WERI-Rb-1 (cell line): Measurements from ENCODE around the gene ATR.

Source experiments
- DNase-seq: peaks from one replicate; pipeline ENCODE4 v3.0.0-alpha.2; 2020
- H3K27ac ChIP-seq: fragments of 250-450 bp; sonication (Bioruptor Pico); 2 replicates; pipeline ENCODE4 v1.5.1; 2020; ENCODE audit warnings: mild to moderate bottlenecking, moderate library complexity
- H3K27me3 ChIP-seq: fragments of 250-450 bp; sonication (Bioruptor Pico); 2 replicates; pipeline ENCODE4 v1.5.1; 2021; ENCODE audit warnings: mild to moderate bottlenecking, low read depth, moderate library complexity; ENCODE audit not compliant: insufficient read depth, severe bottlenecking
- H3K36me3 ChIP-seq: fragments of 250-450 bp; sonication (Bioruptor Pico); 2 replicates; pipeline ENCODE4 v1.5.1; 2020; ENCODE audit warnings: mild to moderate bottlenecking, moderate library complexity
- H3K4me3 ChIP-seq: 2 replicates; pipeline ENCODE4 v1.5.1; 2011; ENCODE audit warnings: low read depth, mild to moderate bottlenecking, control low read depth, low read length
- H3K9me3 ChIP-seq: fragments of 250-450 bp; sonication (Bioruptor Pico); 2 replicates; pipeline ENCODE4 v1.5.1; 2021; ENCODE audit warnings: mild to moderate bottlenecking, moderate library complexity; ENCODE audit not compliant: severe bottlenecking
- CTCF ChIP-seq: IDR thresholded peaks from 2 replicates; pipeline ENCODE4 v1.5.1; 2011; ENCODE audit warnings: low read depth, mild to moderate bottlenecking, control low read depth, inconsistent platforms, low read length

ATR gene

DNA sequence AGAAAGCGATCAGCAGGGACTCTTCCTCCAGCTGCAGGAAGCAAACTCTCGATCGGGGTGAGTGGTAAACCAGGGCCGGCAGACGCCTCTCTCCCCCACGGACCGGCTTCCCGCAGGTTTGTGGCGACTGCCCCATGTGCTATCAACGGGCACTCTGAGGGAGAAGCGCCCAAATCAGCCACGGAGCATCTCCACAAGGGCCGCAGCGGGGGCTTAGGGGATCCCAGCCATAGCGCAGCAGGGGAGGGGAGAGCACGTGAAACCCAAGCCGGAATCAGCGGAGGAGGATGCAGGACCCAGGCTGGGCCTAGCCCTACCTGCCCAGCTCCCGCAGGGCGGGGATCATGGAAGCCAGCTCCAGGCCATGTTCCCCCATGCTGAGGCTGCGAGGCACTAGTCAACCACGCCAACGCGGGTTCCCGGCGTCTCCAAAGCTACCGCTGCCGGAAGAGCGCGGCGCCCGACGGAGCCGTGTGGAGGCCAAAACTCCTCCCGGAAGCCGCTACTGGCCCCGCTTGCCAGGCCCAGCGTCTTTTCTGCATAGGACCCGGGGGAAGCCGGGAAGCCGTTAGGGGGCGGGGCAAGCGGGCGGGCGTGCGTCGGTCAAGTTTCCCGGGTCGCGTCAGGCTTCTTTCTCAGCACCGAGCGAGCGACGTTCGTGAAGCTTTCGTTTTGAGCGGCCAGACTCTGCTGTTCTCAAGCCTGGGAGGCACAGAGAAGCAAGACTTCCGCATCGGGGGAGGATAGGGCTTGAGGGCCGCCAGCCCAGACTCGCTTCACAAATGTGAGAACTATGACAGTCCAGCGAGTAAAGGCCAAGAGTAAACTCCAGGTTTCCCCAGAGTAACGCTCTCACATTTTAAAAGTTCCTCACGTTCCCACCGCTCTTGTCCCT lies at the start of gene ATR:
Gene ATR (minus strand): TSS at position 405 of the 895 bp plus-strand sequence. CDS start 29 bp downstream, at position 376.
- H3K4me3 ChIP-seq = peak within 1 kb of the TSS; percentile 100
- H3K36me3 ChIP-seq = 0 out of 2 replicates have a peak, but pooled peaks cover 2% of the 10 kb centered on the region
- peak; percentile 97 for DNase-seq
- no peaks in the 10 kb centered on the region for H3K27me3 ChIP-seq
- no peak for TF ChIP-seq CTCF
- H3K9me3 ChIP-seq = no peaks in the 10 kb centered on the region
- peak within 1 kb of the TSS; percentile 82 for H3K27ac ChIP-seq

DNA sequence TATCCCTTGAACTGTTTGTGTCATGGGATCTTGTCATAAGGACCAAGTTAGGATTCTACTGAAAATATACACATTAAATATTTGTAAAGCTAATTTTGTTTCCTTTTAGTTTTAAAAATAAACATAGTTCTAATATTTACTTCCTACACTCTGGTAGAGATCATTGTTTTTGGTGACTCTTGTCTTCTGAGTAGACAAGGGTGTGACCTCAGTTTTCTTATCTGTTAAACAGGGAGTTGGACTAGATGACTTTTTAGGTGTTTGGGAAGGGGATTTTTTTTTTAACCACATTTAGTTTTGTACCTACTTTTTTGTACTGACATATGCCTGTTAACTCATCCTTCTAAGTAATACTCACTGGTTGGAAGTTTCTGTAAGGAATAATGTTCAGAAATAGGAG lies 48.4 kb upstream of the ATR start:
- Histone ChIP-seq H3K9me3 (no peaks in the 10 kb centered on the region), H3K27me3 (no peaks in the 10 kb centered on the region), H3K36me3 (no peaks in the 10 kb centered on the region), H3K27ac (no peak overlapping the region), H3K4me3 (no peak overlapping the region)
- no peak for TF ChIP-seq CTCF
- DNase-seq = no peak

DNA sequence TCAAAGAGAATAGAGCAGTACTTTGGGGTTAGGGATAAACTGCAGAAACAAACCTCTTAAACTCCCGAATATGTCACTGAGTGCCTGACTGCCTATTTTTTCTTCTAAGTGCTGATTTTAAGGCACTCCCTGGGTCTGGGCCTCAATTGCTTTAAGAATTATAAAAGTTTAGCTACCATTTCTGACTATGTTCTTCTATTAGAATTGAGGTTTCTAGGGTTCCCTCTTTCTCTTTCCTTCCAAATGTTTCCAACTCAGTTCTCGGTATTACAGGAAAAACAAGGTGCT lies 46.6 kb upstream of the ATR start:
- no peaks in the 10 kb centered on the region for H3K9me3 ChIP-seq
- no peaks in the 10 kb centered on the region for H3K36me3 ChIP-seq
- H3K27ac ChIP-seq = no peak overlapping the region
- H3K27me3 ChIP-seq = no peaks in the 10 kb centered on the region
- no peak for DNase-seq
- no peak overlapping the region for H3K4me3 ChIP-seq
- TF ChIP-seq CTCF = no peak

DNA sequence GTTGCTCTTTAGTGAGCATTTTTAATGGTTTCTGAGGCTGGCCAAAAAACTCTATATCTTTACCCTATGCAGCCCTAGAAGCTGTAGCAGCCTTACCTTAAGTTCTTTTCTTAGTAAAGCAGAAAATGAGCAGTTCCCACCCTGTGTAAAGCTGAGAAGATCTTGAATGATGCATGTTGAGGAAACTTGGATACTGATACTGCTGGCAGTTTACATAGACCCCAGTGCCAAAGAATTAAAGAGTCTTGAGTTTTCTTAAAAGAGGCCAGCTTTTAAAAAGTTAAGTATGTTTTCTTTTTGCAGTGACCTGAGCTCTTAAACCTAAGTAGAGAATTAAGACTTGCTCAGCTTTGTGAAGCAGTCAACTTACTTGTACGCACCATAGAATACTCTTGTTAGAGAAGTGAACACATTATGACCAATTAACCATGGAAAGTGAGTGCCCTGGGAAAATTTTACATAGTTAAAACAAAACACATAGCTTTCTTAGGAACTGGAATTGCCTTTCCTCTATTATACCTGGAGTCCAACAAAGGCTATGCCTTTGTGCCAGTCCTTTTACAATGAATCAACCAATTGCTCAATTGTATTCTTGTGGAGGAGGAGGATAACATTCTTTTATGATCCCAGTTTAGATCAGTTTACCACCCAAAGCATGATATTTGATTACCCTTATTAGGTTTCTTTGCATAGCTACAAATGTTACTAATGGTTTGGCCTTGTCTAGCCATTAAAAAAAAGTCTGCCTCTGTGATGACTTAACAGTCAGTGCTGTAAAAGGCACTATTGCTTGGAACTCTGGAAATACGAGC lies 46.0 kb upstream of the ATR start:
- Histone ChIP-seq H3K36me3 (no peaks in the 10 kb centered on the region), H3K27me3 (no peaks in the 10 kb centered on the region), H3K27ac (no peak overlapping the region), H3K4me3 (no peak overlapping the region), H3K9me3 (no peaks in the 10 kb centered on the region)
- TF ChIP-seq CTCF = no peak
- DNase-seq = no peak

DNA sequence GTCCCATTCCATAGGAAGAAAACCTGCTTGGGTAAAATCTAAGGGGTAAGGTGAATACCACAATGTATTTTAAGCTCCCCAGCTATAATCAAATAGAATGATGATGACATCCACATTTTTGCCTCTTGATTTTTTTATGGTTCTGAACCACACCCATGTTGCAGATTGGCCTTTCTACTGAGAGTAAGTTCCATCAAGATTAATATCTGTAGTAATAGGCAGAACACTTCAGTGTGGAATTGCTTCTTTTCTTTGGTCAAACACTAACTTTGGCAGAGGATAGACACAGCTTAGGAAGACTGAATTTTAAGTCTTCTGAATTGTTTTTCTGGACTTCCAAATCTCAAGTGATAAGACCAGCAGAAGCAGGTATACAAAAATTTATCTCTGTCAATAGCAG lies 44.7 kb upstream of the ATR start:
- Histone ChIP-seq H3K27ac (no peak overlapping the region), H3K9me3 (no peaks in the 10 kb centered on the region), H3K36me3 (no peaks in the 10 kb centered on the region), H3K27me3 (no peaks in the 10 kb centered on the region), H3K4me3 (no peak overlapping the region)
- DNase-seq = no peak
- no peak for TF ChIP-seq CTCF
